ENCODE measurements around the gene MAB21L4. TPM values are rescaled to one million over a fixed set of nuclear protein-coding genes. Genes with fewer than 3 reads are reported as not detected.
A peak's percentile ranks its signal among the peaks of the same experiment; 100 is the strongest.

Gene MAB21L4
- total RNA-seq, 2 experiments from 2014 or later = not detected

DNA sequence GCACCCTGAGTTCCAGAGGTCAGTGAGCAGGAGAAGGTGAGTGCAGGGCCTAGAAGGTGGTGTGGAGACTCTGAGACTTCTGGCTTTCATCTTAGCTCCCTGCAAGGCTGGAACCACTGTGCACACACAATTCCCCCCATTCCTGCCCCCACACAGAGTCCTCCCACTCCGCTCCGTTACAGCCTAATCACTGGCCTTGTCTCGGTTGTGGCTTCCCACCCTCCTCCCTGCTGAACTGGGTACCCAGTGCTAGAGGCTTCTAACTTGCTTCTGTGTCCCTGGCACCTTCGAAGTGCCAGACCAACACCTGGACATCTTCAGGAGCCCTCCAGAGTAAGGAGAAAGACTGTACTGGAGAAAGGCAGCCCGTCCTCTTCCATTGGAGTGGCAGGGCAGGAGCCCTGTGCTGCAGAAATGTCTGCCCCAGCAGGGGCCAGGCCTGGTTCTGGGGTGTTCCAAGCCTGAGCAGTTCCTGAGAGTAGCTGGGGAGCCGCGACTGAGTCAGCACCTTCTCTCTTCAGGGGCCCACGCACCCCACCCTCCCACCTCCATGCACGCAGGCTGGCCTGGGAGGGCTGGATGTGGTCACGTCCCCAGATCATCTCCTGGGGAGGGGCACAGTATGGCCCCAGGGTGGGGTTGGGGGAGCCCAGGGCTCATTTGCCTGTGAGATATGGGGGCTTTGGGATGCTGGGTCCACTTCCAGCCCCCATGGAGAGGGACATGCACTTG is 33.6 kb upstream of the MAB21L4 start:
- H3K27ac Mint-ChIP-seq = no peak overlapping the region
- no peaks in the 10 kb centered on the region for H3K36me3 Mint-ChIP-seq (ENCODE audit: low read depth)
- ChIA-PET POLR2A (no interaction called here), CTCF (no interaction called here)
- H3K4me1 Mint-ChIP-seq = no peaks in the 10 kb centered on the region
- no peak for DNase-seq
- H3K27me3 Mint-ChIP-seq = no peaks in the 10 kb centered on the region
- no peaks in the 10 kb centered on the region for H3K9me3 Mint-ChIP-seq
- H3K4me3 Mint-ChIP-seq = no peak overlapping the region

DNA sequence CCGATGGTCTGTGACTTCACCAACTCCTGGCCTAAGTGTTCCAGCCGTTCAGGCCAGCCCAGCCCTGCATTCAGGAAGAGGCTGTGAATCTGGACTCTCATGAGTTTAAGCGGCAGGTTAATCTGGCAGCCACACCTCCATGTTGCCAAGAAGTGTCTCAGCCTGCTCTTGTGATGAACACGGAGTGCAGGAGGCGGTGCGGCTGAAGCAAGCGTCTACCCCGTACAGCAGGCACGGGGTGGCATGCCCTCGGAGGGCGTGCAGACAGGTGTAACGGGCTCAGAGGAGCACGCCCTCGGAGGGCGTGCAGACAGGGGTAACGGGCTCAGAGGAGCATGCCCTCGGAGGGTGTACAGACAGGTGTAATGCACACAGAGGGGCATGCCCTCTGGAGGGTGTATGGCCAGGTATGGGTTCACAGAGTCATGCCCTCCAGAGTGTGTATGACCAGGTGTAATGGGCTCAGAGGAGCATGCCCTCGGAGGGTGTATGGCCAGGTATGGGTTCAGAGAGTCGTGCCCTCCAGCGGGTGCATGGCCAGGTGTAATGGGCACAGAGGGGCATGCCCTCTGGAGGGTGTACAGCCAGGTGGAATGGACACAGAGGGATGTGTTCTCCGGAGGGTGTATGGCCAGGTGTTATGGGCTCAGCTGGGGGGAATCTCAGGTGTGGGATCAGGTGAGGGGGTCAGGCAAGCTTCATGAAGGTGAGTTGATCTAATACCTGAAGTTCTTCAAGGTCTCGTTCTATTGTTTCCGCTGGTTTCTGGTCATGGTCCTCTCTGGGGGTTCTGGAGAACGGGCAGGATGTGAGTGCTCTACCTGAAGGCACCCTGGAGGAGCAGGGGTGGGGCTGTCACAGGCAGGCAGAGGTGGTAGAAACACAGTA is 32.8 kb upstream of the MAB21L4 start:
- ChIA-PET POLR2A (no interaction called here), CTCF (no interaction called here)
- no peak overlapping the region for H3K27ac Mint-ChIP-seq
- no peaks in the 10 kb centered on the region for H3K9me3 Mint-ChIP-seq
- no peak overlapping the region for H3K4me3 Mint-ChIP-seq
- H3K36me3 Mint-ChIP-seq (ENCODE audit: low read depth) = no peaks in the 10 kb centered on the region
- no peaks in the 10 kb centered on the region for H3K4me1 Mint-ChIP-seq
- H3K27me3 Mint-ChIP-seq = no peaks in the 10 kb centered on the region
- DNase-seq = no peak

DNA sequence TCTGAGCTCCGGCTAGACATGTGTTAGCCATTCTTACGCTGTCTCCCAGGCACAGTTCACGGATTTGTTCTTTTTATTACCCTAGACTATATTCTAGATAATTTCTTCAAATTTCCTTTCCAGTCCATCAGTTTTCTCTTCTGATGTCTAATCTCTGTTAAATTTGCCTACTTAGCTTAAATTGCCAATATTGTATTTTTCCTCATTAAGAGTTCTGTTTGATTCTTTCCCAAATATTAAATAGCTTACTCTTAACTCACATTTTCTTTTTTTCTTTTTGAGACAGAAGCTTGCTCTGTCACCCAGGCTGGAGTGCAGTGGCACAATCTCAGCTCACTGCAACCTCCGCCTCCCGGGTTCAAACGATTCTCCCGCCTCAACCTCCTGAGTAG is 31.4 kb upstream of the MAB21L4 start:
- ChIA-PET CTCF (no interaction called here), POLR2A (no interaction called here)
- Mint-ChIP-seq H3K4me3 (no peak overlapping the region), H3K27ac (no peak overlapping the region), H3K36me3 (ENCODE audit: low read depth) (no peaks in the 10 kb centered on the region), H3K27me3 (no peaks in the 10 kb centered on the region), H3K4me1 (no peaks in the 10 kb centered on the region), H3K9me3 (no peaks in the 10 kb centered on the region)
- DNase-seq = no peak

DNA sequence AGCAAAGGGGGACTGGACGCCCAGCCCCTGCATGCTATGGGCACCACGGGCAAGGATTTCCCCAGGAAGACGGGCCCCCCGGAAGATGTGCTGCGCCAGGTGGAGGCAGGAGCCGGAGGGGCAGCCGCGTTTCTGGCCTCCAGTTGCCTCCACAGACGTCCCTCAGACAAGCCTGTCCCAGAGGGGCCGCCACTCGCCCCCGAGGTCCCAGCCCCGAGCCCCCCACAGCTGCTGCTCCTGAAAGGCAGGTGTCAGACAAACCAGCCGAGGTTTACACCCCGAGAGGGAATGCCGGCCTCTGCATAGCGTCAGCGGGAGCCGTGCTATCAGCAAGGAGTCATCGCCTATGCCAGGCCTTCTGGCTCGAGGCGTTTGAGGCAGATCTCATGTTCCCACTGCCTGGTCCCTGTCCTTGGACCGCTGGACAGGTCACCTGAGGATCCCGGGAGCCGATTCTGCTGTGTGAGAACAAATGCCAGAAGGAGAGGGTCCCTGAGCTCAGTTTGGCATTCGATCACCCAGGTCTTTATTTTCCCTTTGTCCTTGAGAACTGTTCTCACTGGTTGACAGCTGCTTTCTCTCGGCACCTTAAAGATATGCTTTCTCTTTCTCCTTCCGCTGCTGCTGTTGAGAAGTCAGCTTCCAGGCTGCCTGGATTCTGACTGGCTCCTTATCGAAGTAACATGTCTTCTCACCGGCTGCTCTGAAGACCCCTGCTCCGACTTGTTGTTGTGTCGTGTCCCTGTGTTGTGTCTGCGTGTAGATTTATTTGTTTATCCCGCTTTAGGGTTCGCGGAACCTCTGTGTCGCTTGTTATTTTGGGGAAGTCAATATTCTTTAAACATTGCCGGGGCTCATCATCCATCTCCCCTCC is 30.8 kb upstream of the MAB21L4 start:
- no peaks in the 10 kb centered on the region for H3K9me3 Mint-ChIP-seq
- H3K4me3 Mint-ChIP-seq = no peak overlapping the region
- no peak for DNase-seq
- H3K36me3 Mint-ChIP-seq (ENCODE audit: low read depth) = no peaks in the 10 kb centered on the region
- H3K27ac Mint-ChIP-seq = no peak overlapping the region
- no peaks in the 10 kb centered on the region for H3K27me3 Mint-ChIP-seq
- H3K4me1 Mint-ChIP-seq = no peaks in the 10 kb centered on the region
- ChIA-PET CTCF (interaction anchor here (2.3 kb wide), 1 partner anchor 13 kb away, joined by 10 read pairs; no protein-coding TSS in a partner anchor), POLR2A (no interaction called here)

DNA sequence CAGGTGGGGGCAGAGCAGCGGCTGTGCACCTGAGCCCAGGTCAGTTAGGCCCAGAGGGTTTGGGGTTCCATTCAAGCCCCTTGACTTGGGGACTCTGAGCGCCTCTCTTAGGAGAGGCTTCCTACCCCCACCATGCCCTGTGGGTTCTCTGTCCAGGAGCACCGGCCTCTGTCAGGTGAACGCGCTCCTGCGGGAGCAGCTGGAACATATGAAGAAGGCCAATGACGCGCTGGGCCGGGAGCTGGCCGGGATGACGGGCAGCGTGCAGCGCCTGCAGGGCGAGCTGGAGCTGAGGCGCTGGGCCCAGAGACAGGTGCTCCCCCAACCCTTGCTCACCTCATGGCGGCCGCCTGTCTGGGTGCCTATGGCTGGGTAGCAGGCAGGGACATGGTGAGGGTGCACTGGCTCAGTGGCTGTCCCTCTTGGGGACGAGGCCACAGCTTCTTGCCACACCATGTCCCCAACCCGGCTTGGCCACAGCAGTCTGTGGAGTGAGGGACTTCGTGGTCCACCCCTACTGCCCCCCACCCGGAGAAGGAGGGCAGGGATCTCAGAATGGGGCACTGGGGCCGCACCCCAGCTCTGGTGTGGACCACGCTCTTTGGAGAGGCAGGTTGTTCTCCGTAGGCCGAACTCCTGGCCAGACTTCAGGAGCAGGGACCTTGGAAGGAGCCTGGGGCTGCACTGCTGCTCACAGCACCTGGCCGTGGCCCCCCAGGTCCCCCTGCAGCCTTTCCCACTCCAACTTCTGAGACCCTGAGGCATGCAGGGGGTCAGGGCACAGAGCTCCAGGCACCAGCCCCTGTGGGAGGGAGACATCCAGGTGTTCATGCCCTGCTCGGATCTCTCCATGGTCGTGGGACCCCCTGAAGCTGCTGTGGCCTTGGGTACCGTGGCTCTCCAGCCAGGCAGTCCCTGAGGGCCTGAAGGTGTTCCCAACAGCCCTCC is 29.9 kb upstream of the MAB21L4 start:
- ChIA-PET CTCF (interaction anchor here (2.3 kb wide), 1 partner anchor 12 kb away, joined by 10 read pairs; no protein-coding TSS in a partner anchor), POLR2A (no interaction called here)
- H3K27ac Mint-ChIP-seq = no peak overlapping the region
- H3K4me3 Mint-ChIP-seq = no peak overlapping the region
- H3K36me3 Mint-ChIP-seq (ENCODE audit: low read depth) = no peaks in the 10 kb centered on the region
- H3K27me3 Mint-ChIP-seq = no peaks in the 10 kb centered on the region
- no peak for DNase-seq
- no peaks in the 10 kb centered on the region for H3K9me3 Mint-ChIP-seq
- no peaks in the 10 kb centered on the region for H3K4me1 Mint-ChIP-seq

DNA sequence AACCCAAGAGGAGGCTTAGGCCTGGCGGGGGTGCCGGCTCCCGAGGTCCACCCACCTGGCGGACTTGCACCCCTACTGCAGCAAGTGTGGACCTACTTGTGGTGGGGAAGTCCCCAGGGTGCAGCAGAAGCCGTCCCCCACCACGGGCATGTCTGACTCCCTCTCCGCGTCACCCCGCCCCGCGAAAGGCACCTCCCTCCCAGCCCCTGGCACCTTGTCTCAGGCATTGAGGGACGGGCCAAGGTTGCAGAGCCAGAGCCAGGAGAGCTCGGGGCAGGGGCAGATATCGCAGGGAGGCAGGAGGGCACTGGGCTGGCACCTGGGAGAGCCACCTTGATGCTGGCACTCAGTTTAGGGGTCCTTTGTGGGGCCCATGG is 29.2 kb upstream of the MAB21L4 start:
- POLR2A ChIA-PET = no interaction called here
- Mint-ChIP-seq H3K27me3 (no peaks in the 10 kb centered on the region), H3K4me3 (no peak overlapping the region), H3K36me3 (ENCODE audit: low read depth) (no peaks in the 10 kb centered on the region), H3K9me3 (no peaks in the 10 kb centered on the region), H3K4me1 (no peaks in the 10 kb centered on the region), H3K27ac (no peak overlapping the region)
- CTCF ChIA-PET = interaction anchor here (2.3 kb wide), 1 partner anchor 11 kb away, joined by 10 read pairs; no protein-coding TSS in a partner anchor
- DNase-seq = peak; percentile 26

DNA sequence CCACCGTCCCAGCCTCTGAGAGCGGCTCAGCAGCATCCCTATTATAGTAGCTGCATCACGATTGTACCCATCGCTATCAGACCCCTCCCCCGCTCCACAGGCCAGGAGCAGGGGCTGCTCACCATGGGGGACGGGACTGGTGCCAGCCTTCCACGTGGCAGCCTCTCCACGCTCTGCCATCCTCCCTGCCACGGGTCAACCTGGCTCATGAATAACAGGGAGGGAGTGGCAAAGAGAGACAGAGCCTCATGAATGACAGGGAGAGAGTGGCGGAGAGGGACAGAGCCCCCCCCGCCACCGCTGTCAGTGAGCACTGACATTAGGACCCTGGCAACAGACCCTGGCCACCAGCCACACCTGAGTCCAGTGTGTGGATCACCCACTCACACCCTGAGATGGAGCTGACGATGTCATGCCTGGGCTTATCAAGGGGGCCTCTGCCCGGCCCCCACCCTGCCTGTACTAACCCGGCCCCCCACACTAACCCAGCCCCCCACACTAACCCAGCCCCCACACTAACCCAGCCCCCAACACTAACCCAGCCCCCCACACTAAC is 27.1 kb upstream of the MAB21L4 start:
- DNase-seq = no peak
- no peak overlapping the region for H3K27ac Mint-ChIP-seq
- H3K4me1 Mint-ChIP-seq = no peaks in the 10 kb centered on the region
- ChIA-PET POLR2A (no interaction called here), CTCF (no interaction called here)
- no peaks in the 10 kb centered on the region for H3K36me3 Mint-ChIP-seq (ENCODE audit: low read depth)
- no peaks in the 10 kb centered on the region for H3K27me3 Mint-ChIP-seq
- H3K4me3 Mint-ChIP-seq = no peak overlapping the region
- H3K9me3 Mint-ChIP-seq = no peaks in the 10 kb centered on the region

DNA sequence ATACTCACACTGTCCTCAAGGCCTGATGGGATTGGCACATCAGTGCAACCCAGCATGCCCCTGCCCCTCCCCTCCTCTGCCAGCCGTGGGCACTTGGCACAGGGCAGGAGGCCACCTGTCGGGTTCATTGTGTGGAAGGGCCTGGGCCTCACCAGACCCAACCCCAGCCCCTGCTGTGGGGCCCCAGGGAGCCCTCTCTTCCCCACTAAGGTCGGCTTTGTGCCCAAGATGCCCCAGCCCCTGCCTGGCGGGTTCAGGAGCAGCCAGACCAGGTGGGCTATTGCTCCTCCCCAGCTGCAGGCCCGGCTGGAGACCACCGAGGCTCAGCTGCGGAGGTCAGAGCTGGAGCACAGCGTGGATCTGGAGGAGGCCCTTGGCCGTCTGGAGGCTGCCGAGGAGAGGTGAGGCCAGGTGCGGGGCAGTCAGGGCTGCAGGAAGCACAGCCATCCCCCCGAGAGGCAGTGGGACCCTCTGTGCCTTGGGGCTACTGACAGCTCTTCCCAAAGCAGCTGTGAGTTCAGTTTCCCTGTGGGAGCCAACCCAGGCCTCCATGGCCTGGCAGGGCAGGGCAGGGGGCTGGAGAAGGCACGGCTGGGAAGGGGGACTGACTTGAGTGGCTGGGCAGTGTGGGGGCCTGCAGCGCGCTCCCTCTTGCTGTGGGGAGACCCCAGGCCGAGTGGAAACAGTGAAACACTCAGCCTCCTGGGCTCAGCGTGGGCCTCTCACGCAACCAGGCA is 26.5 kb upstream of the MAB21L4 start:
- Mint-ChIP-seq H3K27me3 (no peaks in the 10 kb centered on the region), H3K4me1 (no peaks in the 10 kb centered on the region), H3K9me3 (no peaks in the 10 kb centered on the region), H3K36me3 (ENCODE audit: low read depth) (no peaks in the 10 kb centered on the region), H3K27ac (no peak overlapping the region), H3K4me3 (no peak overlapping the region)
- ChIA-PET CTCF (no interaction called here), POLR2A (no interaction called here)
- DNase-seq = no peak

DNA sequence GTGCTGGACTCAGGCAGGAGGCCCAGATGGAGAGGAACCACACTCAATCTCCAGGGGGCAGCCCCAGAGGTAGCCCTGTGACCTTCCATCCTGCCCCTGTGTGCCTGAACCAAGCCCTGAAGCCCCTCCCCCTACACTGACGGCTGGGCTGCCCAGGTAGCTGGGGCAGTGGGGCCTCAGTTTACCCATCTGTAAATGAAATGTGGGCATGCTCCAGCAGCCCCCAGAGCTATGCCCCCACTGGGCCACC is 26.0 kb upstream of the MAB21L4 start:
- Mint-ChIP-seq H3K4me1 (no peaks in the 10 kb centered on the region), H3K4me3 (no peak overlapping the region), H3K27me3 (peaks cover 3% of the 10 kb centered on the region), H3K9me3 (no peaks in the 10 kb centered on the region), H3K36me3 (ENCODE audit: low read depth) (no peaks in the 10 kb centered on the region), H3K27ac (no peak overlapping the region)
- no peak for DNase-seq
- CTCF ChIA-PET = no interaction called here
- POLR2A ChIA-PET = no interaction called here

DNA sequence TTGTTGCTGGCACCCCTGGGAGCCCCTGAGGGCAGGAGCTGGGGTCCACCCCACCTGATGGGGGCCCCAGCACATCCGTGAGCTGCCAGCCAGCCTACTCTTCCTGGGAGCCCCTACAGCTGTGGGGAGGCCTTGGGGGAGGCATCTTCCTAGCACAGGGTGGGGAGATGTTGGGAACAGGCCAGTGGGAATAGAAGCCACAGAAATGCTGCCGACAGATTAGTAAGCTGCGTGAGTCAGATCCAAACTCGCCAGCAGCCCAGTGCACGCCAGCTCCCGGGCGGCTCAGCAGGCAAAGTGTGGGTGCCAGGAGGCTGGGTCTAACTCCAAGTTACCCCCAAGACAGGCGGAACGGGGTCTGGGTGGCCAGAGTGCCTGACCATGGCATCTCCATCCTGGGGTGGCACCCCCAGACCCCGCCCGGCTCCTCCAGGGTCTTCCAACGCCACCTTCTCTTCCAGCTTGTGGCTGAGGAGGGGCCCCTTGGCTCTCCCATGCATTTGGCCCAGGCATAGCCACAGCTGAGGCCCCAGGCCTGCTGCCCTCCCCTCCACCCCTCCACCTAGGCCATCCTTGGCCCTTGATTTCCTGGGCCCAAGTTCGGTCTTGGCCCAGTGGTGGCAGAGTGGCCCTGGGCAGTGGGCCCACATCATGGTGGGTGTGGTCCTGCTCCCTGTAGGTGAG is 25.5 kb upstream of the MAB21L4 start:
- ChIA-PET POLR2A (no interaction called here), CTCF (no interaction called here)
- no peaks in the 10 kb centered on the region for H3K9me3 Mint-ChIP-seq
- H3K4me1 Mint-ChIP-seq = no peaks in the 10 kb centered on the region
- no peaks in the 10 kb centered on the region for H3K36me3 Mint-ChIP-seq (ENCODE audit: low read depth)
- peaks cover 3% of the 10 kb centered on the region for H3K27me3 Mint-ChIP-seq
- H3K27ac Mint-ChIP-seq = no peak overlapping the region
- no peak for DNase-seq
- H3K4me3 Mint-ChIP-seq = no peak overlapping the region

DNA sequence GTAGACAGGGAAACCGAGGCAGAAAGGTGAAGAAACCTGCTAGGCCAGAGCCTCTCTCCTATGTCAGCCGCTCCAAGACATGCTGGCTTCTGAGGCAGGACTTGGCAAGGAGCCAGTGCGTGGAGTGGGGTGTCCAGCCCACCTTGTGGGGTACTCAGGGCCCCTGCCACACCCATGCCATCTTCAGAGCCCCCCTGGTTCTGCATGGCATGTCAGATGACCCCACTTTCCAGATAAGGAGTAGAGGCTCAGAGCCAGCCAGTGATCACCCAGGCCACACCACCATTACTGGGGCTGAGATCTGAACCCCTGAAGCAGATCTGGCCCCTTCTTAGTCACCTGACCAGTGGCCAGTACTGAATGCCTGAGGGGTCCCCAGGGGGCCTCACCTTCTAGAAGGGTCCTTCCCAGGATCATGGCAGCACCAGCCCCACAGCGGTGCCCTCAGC is 24.9 kb upstream of the MAB21L4 start:
- no peak overlapping the region for H3K4me3 Mint-ChIP-seq
- no peaks in the 10 kb centered on the region for H3K9me3 Mint-ChIP-seq
- no peaks in the 10 kb centered on the region for H3K36me3 Mint-ChIP-seq (ENCODE audit: low read depth)
- H3K4me1 Mint-ChIP-seq = no peaks in the 10 kb centered on the region
- peaks cover 3% of the 10 kb centered on the region for H3K27me3 Mint-ChIP-seq
- ChIA-PET POLR2A (no interaction called here), CTCF (no interaction called here)
- H3K27ac Mint-ChIP-seq = no peak overlapping the region
- DNase-seq = no peak
